SK-N-SH treated with all-trans-retinoic acid at 6 μM for 48 hours (cell line): ENCODE measurements around the gene PSMC3IP.

Experiments used
- ARNTL ChIP-seq: fragments of 450-650 bp; formaldehyde crosslinking; IDR thresholded peaks from 2 replicates; pipeline ENCODE4 v1.5.0; 2020; ENCODE audit warnings: low read depth, mild to moderate bottlenecking, moderate library complexity, borderline replicate concordance
- BACH2 ChIP-seq: fragments of 250-450 bp; sonication (Bioruptor Pico); IDR thresholded peaks from 2 replicates; pipeline ENCODE4 v1.9.0; 2021; ENCODE audit warnings: mild to moderate bottlenecking, borderline replicate concordance
- RARB ChIP-seq: fragments of 250-450 bp; sonication (Bioruptor Pico); IDR thresholded peaks from 2 replicates; pipeline ENCODE4 v1.8.0; 2021; ENCODE audit warnings: mild to moderate bottlenecking, moderate library complexity
- TOX ChIP-seq: fragments of 250-450 bp; sonication (Bioruptor Pico); IDR thresholded peaks from 2 replicates; pipeline ENCODE4 v1.8.0; 2021; ENCODE audit warnings: mild to moderate bottlenecking, moderate library complexity, borderline replicate concordance
- ZFP3 ChIP-seq: fragments of 250-450 bp; sonication (Bioruptor Pico); IDR thresholded peaks from 2 replicates; pipeline ENCODE4 v1.5.0; 2020; ENCODE audit warnings: mild to moderate bottlenecking, moderate library complexity
- ZFP30 ChIP-seq: fragments of 450-650 bp; formaldehyde crosslinking; IDR thresholded peaks from 2 replicates; pipeline ENCODE4 v1.5.0; 2022; ENCODE audit warnings: mild to moderate bottlenecking, moderate library complexity
- ZNF565 ChIP-seq: fragments of 450-650 bp; formaldehyde crosslinking; conservative IDR thresholded peaks from 2 replicates; pipeline ENCODE4 v1.5.0; 2020; ENCODE audit warnings: low read depth, mild to moderate bottlenecking, moderate library complexity
- ZNF70 ChIP-seq: fragments of 450-650 bp; formaldehyde crosslinking; IDR thresholded peaks from 2 replicates; pipeline ENCODE4 v1.5.0; 2020; ENCODE audit warnings: mild to moderate bottlenecking, moderate library complexity
- TF ChIP-seq, protein P1 (sequence below): fragments of 250-450 bp; sonication (Bioruptor Pico); IDR thresholded peaks from 2 replicates; pipeline ENCODE4 v1.5.0; 2020; ENCODE audit warnings: mild to moderate bottlenecking, moderate library complexity
- TF ChIP-seq, protein P2 (sequence below): fragments of 250-450 bp; sonication (Bioruptor Pico); IDR thresholded peaks from 2 replicates; pipeline ENCODE4 v1.8.0; 2020; ENCODE audit warnings: mild to moderate bottlenecking, moderate library complexity, borderline replicate concordance
- TF ChIP-seq, protein P3 (sequence below): fragments of 250-450 bp; sonication (Bioruptor Pico); IDR thresholded peaks from 2 replicates; pipeline ENCODE4 v1.5.1; 2021; ENCODE audit warnings: mild to moderate bottlenecking, moderate library complexity
- TF ChIP-seq, protein P4 (sequence below): fragments of 250-450 bp; sonication (Bioruptor Pico); IDR thresholded peaks from 2 replicates; pipeline ENCODE4 v1.5.1; 2020; ENCODE audit warnings: low read depth, mild to moderate bottlenecking, moderate library complexity
- TF ChIP-seq, protein P5 (sequence below): fragments of 250-450 bp; sonication (Bioruptor Pico); IDR thresholded peaks from 2 replicates; pipeline ENCODE4 v1.8.0; 2021; ENCODE audit warnings: low read depth, mild to moderate bottlenecking, moderate library complexity, borderline replicate concordance

- TF ChIP-seq, protein P1, sequence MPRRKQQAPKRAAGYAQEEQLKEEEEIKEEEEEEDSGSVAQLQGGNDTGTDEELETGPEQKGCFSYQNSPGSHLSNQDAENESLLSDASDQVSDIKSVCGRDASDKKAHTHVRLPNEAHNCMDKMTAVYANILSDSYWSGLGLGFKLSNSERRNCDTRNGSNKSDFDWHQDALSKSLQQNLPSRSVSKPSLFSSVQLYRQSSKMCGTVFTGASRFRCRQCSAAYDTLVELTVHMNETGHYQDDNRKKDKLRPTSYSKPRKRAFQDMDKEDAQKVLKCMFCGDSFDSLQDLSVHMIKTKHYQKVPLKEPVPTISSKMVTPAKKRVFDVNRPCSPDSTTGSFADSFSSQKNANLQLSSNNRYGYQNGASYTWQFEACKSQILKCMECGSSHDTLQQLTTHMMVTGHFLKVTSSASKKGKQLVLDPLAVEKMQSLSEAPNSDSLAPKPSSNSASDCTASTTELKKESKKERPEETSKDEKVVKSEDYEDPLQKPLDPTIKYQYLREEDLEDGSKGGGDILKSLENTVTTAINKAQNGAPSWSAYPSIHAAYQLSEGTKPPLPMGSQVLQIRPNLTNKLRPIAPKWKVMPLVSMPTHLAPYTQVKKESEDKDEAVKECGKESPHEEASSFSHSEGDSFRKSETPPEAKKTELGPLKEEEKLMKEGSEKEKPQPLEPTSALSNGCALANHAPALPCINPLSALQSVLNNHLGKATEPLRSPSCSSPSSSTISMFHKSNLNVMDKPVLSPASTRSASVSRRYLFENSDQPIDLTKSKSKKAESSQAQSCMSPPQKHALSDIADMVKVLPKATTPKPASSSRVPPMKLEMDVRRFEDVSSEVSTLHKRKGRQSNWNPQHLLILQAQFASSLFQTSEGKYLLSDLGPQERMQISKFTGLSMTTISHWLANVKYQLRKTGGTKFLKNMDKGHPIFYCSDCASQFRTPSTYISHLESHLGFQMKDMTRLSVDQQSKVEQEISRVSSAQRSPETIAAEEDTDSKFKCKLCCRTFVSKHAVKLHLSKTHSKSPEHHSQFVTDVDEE, result no peak
- no peak for TF ChIP-seq ZFP3 (CRISPR knock-in tag)
- TF ChIP-seq, protein P2, sequence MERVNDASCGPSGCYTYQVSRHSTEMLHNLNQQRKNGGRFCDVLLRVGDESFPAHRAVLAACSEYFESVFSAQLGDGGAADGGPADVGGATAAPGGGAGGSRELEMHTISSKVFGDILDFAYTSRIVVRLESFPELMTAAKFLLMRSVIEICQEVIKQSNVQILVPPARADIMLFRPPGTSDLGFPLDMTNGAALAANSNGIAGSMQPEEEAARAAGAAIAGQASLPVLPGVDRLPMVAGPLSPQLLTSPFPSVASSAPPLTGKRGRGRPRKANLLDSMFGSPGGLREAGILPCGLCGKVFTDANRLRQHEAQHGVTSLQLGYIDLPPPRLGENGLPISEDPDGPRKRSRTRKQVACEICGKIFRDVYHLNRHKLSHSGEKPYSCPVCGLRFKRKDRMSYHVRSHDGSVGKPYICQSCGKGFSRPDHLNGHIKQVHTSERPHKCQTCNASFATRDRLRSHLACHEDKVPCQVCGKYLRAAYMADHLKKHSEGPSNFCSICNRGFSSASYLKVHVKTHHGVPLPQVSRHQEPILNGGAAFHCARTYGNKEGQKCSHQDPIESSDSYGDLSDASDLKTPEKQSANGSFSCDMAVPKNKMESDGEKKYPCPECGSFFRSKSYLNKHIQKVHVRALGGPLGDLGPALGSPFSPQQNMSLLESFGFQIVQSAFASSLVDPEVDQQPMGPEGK (CRISPR knock-in tag), result no peak
- TF ChIP-seq, protein P3, sequence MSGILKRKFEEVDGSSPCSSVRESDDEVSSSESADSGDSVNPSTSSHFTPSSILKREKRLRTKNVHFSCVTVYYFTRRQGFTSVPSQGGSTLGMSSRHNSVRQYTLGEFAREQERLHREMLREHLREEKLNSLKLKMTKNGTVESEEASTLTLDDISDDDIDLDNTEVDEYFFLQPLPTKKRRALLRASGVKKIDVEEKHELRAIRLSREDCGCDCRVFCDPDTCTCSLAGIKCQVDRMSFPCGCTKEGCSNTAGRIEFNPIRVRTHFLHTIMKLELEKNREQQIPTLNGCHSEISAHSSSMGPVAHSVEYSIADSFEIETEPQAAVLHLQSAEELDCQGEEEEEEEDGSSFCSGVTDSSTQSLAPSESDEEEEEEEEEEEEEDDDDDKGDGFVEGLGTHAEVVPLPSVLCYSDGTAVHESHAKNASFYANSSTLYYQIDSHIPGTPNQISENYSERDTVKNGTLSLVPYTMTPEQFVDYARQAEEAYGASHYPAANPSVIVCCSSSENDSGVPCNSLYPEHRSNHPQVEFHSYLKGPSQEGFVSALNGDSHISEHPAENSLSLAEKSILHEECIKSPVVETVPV (CRISPR knock-in tag), result no peak
- TF ChIP-seq, protein P4, sequence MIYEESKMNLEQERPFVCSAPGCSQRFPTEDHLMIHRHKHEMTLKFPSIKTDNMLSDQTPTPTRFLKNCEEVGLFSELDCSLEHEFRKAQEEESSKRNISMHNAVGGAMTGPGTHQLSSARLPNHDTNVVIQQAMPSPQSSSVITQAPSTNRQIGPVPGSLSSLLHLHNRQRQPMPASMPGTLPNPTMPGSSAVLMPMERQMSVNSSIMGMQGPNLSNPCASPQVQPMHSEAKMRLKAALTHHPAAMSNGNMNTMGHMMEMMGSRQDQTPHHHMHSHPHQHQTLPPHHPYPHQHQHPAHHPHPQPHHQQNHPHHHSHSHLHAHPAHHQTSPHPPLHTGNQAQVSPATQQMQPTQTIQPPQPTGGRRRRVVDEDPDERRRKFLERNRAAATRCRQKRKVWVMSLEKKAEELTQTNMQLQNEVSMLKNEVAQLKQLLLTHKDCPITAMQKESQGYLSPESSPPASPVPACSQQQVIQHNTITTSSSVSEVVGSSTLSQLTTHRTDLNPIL, result no peak
- TF ChIP-seq ARNTL (CRISPR knock-in tag), result no peak
- no peak for TF ChIP-seq ZNF70 (CRISPR knock-in tag)
- TF ChIP-seq RARB (CRISPR knock-in tag), result no peak
- TF ChIP-seq BACH2, result no peak
- no peak for TF ChIP-seq TOX (CRISPR knock-in tag)
- TF ChIP-seq ZNF565, result no peak
- no peak for TF ChIP-seq ZFP30
- TF ChIP-seq, protein P5, sequence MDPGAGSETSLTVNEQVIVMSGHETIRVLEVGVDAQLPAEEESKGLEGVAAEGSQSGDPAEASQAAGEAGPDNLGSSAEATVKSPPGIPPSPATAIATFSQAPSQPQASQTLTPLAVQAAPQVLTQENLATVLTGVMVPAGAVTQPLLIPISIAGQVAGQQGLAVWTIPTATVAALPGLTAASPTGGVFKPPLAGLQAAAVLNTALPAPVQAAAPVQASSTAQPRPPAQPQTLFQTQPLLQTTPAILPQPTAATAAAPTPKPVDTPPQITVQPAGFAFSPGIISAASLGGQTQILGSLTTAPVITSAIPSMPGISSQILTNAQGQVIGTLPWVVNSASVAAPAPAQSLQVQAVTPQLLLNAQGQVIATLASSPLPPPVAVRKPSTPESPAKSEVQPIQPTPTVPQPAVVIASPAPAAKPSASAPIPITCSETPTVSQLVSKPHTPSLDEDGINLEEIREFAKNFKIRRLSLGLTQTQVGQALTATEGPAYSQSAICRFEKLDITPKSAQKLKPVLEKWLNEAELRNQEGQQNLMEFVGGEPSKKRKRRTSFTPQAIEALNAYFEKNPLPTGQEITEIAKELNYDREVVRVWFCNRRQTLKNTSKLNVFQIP, result no peak
Observed at GRCh38 chr17:42548070-42548837, 29.3 kb downstream of the PSMC3IP start.
